SK-MEL-5 (cell line): Measurements from ENCODE around the gene MRFAP1. TPM values are rescaled to one million over a fixed set of nuclear protein-coding genes. Genes with fewer than 3 reads are reported as not detected.
"Not testable (repeated sequence)": the region's sequence is repeated elsewhere in the genome, so short reads cannot be mapped to it uniquely, and the experiment has no call there.

ENCODE experiments used
- DNase-seq: peaks from one replicate; pipeline ENCODE4 v3.0.0-alpha.2; 2016; ENCODE audit warnings: low read depth, low spot score
- in situ Hi-C: cut with HindIII; loops from 2 replicates; pipeline ENCODE4 v1.10.0; 2016; ENCODE audit warnings: low sequenced_read_pairs, high pct_unique_total_duplicates, low pct_unique_long_range_greater_than_20kb
- total RNA-seq: library from RNA; depleted of rRNA; stranded (reverse); fragments of >200 nt; shearing (Covaris generic); gene quantifications from 2 replicates; pipeline ENCODE4 v1.2.3, GENCODE V29; 2014

MRFAP1 gene
- total RNA-seq, 1 experiment from 2014 or later = 45.0 TPM

DNA sequence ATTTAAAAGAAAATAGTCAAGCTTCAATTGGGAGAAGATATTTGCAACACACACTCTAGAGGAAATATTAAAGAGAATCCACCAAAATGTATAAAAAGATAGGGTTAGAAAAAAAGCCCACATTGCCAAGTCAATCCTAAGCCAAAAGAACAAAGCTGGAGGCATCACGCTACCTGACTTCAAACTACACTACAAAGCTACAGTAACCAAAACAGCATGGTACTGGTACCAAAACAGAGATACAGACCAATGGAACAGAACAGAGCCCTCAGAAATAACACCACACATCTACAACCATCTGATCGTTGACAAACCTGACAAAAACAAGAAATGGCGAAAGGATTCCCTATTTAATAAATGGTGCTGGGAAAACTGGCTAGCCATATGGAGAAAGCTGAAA is 13.7 kb downstream of the MRFAP1 start:
- in situ Hi-C loops, DNase-seq: not testable (repeated sequence)

DNA sequence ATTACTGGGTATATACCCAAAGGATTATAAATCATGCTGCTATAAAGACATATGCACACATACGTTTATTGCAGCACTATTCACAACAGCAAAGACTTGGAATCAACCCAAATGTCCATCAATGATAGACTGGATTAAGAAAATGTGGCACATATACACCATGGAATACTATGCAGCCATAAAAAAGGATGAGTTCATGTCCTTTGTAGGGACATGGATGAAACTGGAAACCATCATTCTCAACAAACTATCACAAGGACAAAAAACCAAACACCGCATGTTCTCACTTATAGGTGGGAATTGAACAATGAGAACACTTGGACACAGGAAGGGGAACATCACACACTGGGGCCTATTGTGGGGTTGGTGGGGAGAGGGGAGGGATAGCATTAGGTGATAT is 14.8 kb downstream of the MRFAP1 start:
- DNase-seq, in situ Hi-C loops: not testable (repeated sequence)

DNA sequence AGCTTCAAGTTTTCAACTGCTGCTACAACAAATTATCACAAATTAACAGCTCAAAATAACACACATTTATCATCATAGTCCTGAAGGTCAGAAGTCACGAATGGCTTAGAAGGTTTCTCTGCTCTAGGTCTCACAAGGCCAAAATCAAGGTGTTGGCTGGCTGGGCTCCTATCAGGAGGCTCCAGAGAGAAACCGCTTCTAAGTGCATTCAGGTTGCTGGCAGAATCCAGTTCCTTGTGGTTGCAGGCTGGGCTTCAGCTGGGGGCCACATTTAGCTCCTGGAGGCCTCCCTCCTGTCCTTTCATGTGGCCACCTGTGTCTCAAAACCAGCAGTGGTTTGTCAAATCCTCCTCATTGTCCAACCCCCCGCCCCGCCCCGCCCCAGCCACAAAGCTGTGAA is 15.4 kb downstream of the MRFAP1 start:
- DNase-seq = no peak
- in situ Hi-C loops = no loop called here

DNA sequence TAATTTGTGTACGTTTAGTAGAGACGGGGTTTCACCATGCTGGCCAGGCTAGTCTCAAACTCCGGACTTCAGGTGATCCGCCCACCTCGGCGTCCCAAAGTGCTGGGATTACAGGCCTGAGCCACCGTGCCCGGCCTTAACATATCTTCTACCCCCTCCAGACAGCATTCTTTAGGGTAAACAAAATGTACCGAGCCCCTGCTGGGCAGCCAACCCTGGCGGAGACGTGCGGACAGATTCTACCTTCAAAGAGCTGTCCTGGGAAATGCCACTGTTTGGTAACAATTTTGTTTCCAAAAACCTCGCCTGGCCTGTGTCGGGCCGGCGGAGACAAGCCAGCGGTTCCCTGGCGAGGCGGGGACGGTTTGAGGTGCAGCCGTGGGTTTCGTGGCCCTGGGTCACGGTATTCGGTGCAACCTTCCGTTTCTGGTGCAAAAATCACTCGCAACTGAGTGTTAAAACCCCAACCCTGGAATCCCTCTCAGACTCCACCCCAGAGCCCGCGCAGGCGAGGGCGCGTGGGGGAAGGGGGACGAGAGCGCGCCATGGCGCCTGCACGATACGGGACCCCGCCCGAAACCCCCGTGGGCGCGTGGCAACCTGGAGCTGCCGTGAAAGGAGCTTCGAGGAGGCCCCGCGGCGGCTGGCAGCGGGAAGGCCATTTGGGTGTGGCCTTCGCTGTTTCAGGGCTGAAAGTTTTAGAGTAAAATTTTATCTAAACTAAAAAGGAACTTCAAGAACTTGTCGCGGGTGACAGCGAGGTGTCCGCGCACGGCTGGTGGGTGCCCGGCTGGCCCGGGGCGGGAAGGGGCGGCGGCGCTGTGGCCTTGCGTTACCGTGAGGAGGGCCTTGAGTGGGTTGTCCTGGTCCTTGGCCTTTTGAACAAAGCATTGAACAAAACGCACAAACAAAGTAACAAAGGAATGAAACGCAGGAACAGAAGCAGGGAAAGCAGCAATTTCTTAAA is 17.0 kb downstream of the MRFAP1 start:
- in situ Hi-C loops = no loop called here
- no peak for DNase-seq

DNA sequence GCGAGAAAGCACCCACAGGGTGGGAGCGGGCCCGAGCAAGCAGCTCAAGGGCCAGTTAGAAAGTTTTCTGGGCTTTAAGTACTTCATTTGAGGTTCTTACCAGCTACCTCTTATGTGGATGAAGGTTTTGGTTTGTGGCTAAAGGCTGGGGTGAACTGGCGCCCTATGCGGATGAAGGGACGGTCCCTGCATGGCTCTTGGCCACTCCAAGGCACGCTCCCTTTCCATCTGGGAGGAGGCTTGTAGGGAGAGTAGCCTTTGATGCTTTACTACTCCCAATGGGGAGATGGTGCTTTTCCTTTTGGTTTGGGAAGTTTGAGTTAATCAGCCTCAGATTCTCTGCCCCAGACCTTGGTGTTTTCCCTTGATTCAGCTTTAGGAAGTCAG is 17.7 kb downstream of the MRFAP1 start:
- no peak for DNase-seq
- in situ Hi-C loops = no loop called here

DNA sequence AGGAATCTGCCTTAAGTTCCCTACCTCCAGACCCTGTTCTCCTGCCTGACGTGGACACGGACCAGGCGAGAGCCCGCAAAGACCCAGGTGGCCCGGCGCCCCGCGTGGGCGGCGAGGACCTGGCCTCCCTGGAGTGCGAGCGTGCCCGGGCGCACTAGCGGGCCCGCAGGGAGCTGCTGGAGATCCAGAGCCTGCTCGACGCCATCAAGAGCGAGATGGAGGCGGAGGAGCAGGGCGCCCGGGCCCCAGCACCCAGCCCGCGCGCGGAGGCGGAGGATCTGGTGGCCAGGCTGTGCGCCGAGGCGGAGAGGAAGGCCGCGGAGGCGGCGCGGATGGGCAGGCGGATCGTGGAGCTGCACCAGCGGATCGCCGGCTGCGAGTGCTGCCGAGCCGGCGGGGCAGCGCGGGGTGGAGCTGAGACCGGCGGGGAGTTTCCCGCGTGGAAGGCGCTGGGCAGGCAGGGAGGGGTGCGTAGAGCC is 18.2 kb downstream of the MRFAP1 start:
- no peak for DNase-seq
- in situ Hi-C loops = no loop called here

DNA sequence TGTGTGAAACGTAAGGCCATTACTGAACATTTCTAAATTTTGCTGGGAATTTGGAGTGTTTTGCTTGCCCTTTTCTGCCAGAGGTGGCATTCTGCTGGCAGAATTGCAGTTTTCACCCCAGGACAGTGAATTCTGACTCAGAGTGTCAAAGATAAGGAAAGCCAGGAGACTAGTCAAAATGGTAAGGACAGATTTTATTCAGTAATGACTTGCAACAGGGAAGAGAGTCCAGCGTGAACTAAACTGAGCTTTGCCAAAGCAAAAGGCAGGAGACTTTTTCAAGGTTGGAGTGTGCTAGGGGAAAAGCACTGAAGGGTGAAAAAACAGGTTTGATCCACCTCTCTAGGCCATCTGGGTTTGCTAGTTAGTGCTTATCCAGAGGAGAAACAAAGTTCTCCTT is 19.4 kb downstream of the MRFAP1 start:
- DNase-seq = no peak
- in situ Hi-C loops = no loop called here

DNA sequence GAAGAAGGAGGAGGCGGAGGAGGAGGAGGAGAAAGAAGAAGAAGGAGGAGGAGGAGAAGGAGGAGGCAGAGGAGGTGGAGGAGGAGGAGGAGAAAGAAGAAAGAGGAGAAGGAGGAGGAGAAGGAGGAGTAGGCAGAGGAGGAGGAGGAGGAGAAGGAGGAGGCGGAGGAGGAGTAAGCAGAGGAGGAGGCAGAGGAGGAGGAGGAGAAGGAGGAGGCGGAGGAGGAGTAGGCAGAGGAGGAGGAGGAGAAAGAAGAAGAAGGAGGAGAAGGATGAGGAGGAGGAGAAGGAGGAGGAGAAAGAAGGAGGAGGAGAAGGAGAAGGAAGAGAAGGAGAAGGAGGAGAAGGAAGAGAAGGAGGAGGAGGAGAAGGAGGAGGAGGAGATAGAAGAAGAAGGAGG is 19.9 kb downstream of the MRFAP1 start:
- no peak for DNase-seq
- in situ Hi-C loops = no loop called here

DNA sequence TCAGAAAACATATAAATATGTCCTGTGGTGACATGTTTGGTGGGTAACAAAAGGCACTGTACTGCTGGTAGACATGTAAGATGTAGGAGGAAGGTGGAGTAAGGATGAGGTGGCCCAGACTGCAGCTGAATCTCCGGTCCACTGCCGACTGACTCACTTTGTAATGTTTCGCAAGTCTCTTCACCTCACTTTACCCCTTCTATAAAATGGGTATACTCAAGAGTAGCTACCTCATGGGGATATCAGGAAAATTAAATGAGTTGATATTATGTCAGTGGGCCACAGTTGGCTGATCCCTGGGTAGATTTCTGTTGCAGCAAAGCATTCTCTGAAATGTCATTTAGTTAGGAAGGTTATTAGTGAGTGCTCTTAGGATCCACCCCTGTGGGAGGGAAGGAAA is 22.1 kb downstream of the MRFAP1 start:
- in situ Hi-C loops = no loop called here
- no peak for DNase-seq

DNA sequence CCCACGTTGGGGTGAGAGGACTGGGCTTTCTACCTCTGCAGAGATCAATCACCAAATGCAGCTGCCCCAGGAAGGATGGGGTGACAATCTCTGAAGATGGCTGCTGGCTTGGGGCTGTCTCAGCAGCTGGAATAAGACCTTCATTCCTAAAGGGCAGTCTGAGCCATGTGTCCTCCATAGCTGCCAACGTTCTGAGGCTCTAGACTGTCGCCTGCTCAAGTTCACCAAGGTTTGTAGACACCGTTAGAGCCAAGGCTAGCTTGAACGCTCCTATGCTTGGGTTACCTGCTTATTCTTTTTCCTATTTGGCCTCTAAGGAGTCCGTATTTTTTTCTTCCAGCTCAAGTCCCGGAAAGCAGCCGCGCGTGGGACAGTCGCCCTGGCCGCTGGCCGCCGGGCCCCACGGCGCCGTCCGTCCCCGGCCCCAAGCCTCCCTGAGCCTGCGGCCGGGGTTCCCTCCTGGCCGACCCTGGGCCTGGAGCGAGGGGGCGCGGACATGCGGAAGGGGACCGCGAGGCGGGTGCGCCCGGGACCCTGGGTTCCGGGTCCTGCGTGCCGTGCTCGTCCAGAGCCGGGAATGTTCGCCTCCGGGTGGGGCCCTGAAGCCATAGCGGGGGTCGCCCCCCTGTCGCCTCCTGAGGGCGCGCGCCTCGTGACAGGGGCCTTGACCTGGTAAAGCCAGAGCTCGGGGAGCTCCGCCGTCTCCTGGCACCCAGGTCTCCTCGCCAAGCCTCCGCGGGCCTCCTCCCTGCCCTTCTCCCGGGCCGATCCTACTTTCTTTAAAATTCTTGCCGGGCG is 23.3 kb downstream of the MRFAP1 start:
- DNase-seq = no peak
- in situ Hi-C loops = no loop called here

DNA sequence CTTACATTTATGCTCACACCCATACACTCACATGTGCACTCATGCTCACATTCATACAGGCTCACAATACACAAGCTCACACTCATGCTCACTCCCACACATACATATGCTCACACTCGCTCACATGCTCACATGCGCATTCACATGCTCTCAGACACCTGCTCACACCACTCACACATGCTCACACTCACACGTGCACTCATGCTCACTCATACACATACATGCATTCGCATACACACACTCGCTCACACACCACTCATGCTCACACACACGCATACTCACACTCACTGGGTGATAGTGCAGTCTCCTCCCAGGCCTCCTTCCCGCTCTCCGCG is 24.8 kb downstream of the MRFAP1 start:
- no peak for DNase-seq
- in situ Hi-C loops = no loop called here

DNA sequence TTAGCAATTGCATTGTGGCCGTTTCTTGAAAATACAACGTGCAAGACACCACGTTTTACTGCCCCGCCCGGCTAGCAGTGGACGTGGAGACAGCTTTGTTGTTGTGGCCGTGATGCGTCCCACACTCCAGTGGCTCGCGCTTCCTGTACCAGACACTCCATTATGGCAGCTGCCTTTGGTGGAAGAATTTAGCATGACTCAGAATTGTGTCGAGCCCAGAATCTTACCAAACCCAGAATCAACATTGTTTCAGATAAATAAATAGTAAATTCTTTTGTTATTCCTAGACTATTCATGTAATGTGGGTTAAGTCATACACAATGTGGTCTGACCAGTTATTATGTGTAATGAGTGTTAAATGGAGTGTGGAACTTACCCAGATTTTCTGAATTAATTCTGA is 27.9 kb downstream of the MRFAP1 start:
- in situ Hi-C loops = no loop called here
- no peak for DNase-seq

DNA sequence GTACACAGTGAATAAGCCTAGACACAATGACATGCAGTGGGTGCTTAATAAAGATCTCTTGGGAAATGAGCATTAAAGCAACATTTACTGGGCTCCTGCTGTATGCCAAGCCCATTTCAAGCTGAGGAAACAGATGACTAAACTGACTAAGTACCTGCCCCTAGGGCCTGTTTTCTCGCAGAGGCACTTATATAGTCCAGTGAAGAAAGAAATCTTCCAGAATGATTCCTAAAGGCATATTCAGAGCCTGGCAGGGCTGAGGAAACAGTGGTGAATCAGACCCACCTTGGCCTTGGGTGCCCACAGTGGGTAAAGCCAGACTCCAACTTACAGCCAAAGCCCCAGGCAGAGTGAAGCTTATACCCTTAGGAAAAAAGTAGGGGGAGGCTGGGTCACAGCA is 31.2 kb downstream of the MRFAP1 start:
- in situ Hi-C loops = no loop called here

DNA sequence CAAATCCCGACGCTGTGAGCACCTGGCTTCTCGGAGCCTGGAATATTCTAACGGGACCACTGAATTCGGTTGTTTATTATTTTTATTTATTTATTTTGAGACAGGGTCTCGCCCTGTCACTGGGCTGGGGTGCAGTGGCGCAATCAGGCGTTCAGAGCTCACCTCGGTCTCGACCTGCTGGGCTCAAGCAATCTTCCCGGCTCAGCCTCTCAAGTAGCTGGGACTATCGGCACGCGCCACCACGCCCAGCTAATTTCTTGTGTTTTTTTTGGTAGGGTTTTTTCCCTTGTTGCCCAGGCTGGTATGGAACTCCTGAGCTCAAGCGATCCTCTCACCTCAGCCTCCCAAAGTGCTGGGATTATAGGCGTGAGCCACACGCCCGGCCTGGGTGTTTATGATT is 31.6 kb downstream of the MRFAP1 start:
- no peak for DNase-seq
- in situ Hi-C loops = no loop called here

More for the DNA sequence above, 31.2 kb downstream of the MRFAP1 start:
- DNase-seq = no peak

DNA sequence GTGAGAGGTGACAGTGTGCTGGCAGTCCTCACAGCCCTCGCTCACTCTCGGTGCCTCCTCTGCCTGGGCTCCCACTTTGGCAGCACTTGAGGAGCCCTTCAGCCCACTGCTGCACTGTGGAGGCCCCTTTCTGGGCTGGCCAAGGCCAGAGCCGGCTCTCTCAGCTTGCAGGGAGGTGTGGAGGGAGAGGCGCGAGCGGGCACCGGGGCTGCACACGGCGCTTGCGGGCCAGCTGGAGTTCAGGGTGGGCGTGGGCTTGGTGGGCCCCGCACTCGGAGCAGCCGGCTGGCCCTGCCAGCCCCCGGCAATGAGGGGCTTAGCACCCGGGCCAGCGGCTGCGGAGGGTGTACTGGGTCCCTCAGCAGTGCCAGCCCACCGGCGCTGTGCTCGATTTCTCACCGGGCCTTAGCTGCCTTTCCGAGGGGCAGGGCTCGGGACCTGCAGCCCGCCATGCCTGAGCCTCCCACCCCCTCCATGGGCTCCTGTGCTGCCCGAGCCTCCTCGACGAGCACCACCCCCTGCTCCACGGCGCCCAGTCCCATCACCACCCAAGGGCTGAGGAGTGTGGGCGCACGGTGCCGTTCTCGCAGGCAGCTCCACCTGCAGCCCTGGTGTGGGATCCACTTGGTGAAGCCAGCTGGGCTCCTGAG is 32.2 kb downstream of the MRFAP1 start:
- DNase-seq, in situ Hi-C loops: not testable (repeated sequence)

DNA sequence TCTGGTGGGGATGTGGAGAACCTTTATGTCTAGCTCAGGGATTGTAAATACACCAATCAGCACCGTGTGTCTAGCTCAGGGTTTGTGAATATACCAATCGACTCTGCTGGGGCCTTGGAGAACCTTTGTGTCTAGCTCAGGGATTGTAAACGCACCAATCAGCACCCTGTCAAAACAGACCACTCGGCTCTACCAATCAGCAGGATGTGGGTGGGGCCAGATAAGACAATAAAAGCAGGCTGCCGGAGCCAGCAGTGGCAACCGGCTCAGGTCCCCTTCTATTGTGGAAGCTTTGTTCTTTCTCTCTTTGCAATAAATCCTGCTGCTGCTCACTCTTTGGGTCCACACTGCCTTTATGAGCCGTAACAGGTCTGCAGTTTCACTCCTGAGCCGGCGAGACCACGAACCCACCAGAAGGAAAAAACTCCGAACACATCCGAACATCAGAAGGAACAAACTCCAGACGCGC is 32.7 kb downstream of the MRFAP1 start:
- DNase-seq, in situ Hi-C loops: not testable (repeated sequence)

DNA sequence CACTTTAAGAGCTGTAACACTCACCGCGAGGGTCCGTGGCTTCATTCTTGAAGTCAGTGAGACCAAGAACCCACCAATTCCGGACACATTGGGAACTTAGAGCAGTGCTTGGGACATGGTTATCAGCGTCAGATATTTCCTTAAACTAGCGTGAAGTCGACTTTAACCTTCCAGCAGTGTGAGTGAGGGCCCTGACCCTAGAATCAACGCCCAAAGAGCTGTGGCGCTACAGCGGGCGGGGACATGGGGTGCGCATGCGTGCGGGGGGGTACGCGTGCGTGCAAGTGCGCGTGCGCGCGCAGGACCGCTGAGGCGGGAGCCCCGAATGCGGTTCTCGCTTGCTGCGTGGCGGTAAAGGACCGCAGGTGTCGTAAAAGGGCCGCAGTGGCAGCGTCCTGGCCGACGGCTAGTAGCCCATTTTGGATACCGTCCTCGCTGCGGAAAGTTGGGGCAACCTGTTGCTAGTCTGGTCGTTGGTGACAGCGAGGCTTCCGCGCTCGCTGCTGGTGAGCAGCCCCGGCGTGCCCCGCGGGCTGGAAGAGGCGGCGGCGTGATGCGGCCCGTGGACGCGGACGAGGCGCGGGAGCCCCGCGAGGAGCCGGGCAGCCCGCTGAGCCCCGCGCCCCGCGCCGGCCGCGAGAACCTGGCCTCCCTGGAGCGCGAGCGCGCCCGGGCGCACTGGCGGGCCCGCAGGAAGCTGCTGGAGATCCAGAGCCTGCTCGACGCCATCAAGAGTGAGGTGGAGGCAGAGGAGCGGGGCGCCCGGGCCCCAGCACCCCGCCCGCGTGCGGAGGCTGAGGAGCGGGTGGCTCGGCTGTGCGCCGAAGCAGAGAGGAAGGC is 33.4 kb downstream of the MRFAP1 start:
- DNase-seq = peak; percentile 93
- in situ Hi-C loops = no loop called here
